A549 (cell line): ENCODE data around the gene OR51B2. TPM values are rescaled to one million over a fixed set of nuclear protein-coding genes. Genes with fewer than 3 reads are reported as not detected.
"Not testable (repeated sequence)": the region's sequence is repeated elsewhere in the genome, so short reads cannot be mapped to it uniquely, and the experiment has no call there.

Experiments
- ATAC-seq, 2 experiments: fragments of 200-7000 bp in 1 of 2; fragments of >200 bp in 1 of 2; cut with Nextera tagmentation in 1 of 2; cut with Tn5 transposase in 1 of 2; 3 replicates each; pipeline versions ENCODE4 v1.8.0 to v1.9.1; 2018 to 2020; ENCODE audit warnings: mild to moderate bottlenecking in 1 of 2, moderate library complexity in 1 of 2
- CTCF ChIA-PET: fragments of 300-600 bp; sonication (Branson Sonifier 250); formaldehyde crosslinking; extraction: SDS; loops from one replicate; lab custom pipeline; 2021; ENCODE audit warnings: antibody characterized with exemption, inconsistent platforms; lab: Yijun Ruan, JAX
- POLR2A ChIA-PET: fragments of 350-600 bp; formaldehyde crosslinking; extraction: SDS; loops from one replicate; lab custom pipeline; 2021; ENCODE audit warnings: antibody characterized with exemption, inconsistent platforms; lab: Yijun Ruan, JAX
- DNase-seq, 2 experiments: peaks; one replicate each; pipeline versions ENCODE4 v3.0.0 to v3.0.0-alpha.2; 2011 to 2016; ENCODE audit warnings: low read depth in 1 of 2, low spot score in 1 of 2
- FAIRE-seq: peaks from 2 replicates; lab custom pipeline; 2011; peaks lifted over from hg19 to GRCh38; lab: Jason Lieb, UNC
- H3K27ac ChIP-seq, 2 experiments: fragments of >200 bp; sonication (Bioruptor Twin); formaldehyde crosslinking; 3 replicates each; pipeline ENCODE4 v1.5.1; 2016 to 2017
- H3K4me1 ChIP-seq: fragments of >200 bp; sonication (Bioruptor Twin); formaldehyde crosslinking; 3 replicates; pipeline ENCODE4 v1.6.1; 2016
- H3K4me2 ChIP-seq: fragments of >200 bp; sonication (Bioruptor Twin); formaldehyde crosslinking; 3 replicates; pipeline ENCODE4 v1.6.1; 2016
- H3K4me3 ChIP-seq: fragments of >200 bp; sonication (Bioruptor Twin); formaldehyde crosslinking; 3 replicates; pipeline ENCODE4 v1.5.1; 2016
- H3K9me3 ChIP-seq: fragments of >200 bp; sonication (Bioruptor Twin); formaldehyde crosslinking; 3 replicates; pipeline ENCODE4 v1.6.1; 2016
- EHMT2 ChIP-seq: fragments of 200-600 bp; sonication (generic); IDR thresholded peaks from 2 replicates; pipeline ENCODE4 v1.6.1; 2016; ENCODE audit warnings: antibody characterized with exemption, low read depth, mild to moderate bottlenecking, moderate library complexity
- FOXS1 ChIP-seq: fragments of 250-450 bp; sonication (Bioruptor Pico); IDR thresholded peaks from 2 replicates; pipeline ENCODE4 v1.5.0; 2020; ENCODE audit warnings: mild to moderate bottlenecking, moderate library complexity
- GATA3 ChIP-seq: IDR thresholded peaks from 2 replicates; pipeline ENCODE4 v1.6.1; 2012; ENCODE audit warnings: borderline replicate concordance
- HEYL ChIP-seq: fragments of 250-450 bp; sonication (Bioruptor Pico); IDR thresholded peaks from 2 replicates; pipeline ENCODE4 v1.8.0; 2021; ENCODE audit warnings: mild to moderate bottlenecking, moderate library complexity
- HOXA7 ChIP-seq: fragments of 250-450 bp; sonication (Bioruptor Pico); IDR thresholded peaks from 2 replicates; pipeline ENCODE4 v1.5.0; 2020; ENCODE audit warnings: mild to moderate bottlenecking, moderate library complexity
- HOXB13 ChIP-seq: fragments of 250-450 bp; sonication (Bioruptor Pico); IDR thresholded peaks from 2 replicates; pipeline ENCODE4 v1.5.0; 2020; ENCODE audit warnings: low read depth, mild to moderate bottlenecking, moderate library complexity
- JUN ChIP-seq, 2 experiments: fragments of >200 bp; sonication (Bioruptor Twin); formaldehyde crosslinking; IDR thresholded peaks; 2 replicates in 1 of 2; 3 replicates in 1 of 2; pipeline ENCODE4 v1.6.1; 2016 to 2017
- MYC ChIP-seq: IDR thresholded peaks from 2 replicates; pipeline ENCODE4 v1.6.1; 2012; ENCODE audit warnings: mild to moderate bottlenecking, inconsistent platforms, low read length, improper control_type of control experiment, borderline replicate concordance
- NFE2L2 ChIP-seq: fragments of 150-350 bp; conservative IDR thresholded peaks from 2 replicates; pipeline ENCODE4 v1.6.1; 2014; ENCODE audit warnings: low read length
- NPAS2 ChIP-seq: fragments of 250-450 bp; sonication (Bioruptor Pico); IDR thresholded peaks from 2 replicates; pipeline ENCODE4 v1.8.0; 2022; ENCODE audit warnings: mild to moderate bottlenecking, moderate library complexity, borderline replicate concordance
- POLR2A ChIP-seq: IDR thresholded peaks from 2 replicates; pipeline ENCODE4 v1.6.1; 2012; ENCODE audit warnings: mild to moderate bottlenecking, low read length
- RAD21 ChIP-seq, 2 experiments: fragments of >200 bp in 1 of 2; sonication (Bioruptor Twin) in 1 of 2; formaldehyde crosslinking in 1 of 2; IDR thresholded peaks in 1 of 2; conservative IDR thresholded peaks in 1 of 2; 2 replicates in 1 of 2; 3 replicates in 1 of 2; pipeline ENCODE4 v1.6.1; 2012 to 2018; ENCODE audit warnings: inconsistent platforms in 1 of 2
- RCOR1 ChIP-seq: fragments of 150-350 bp; IDR thresholded peaks from 2 replicates; pipeline ENCODE4 v1.6.1; 2014; ENCODE audit warnings: antibody characterized with exemption, low read length, low read depth
- SMC3 ChIP-seq: fragments of >200 bp; sonication (Bioruptor Twin); formaldehyde crosslinking; IDR thresholded peaks from 3 replicates; pipeline ENCODE4 v1.6.1; 2018; ENCODE audit warnings: inconsistent platforms
- SREBF2 ChIP-seq: fragments of 450-650 bp; IDR thresholded peaks from 2 replicates; pipeline ENCODE4 v1.6.1; 2014; ENCODE audit warnings: mild to moderate bottlenecking, moderate library complexity
- TP53 ChIP-seq: fragments of 250-450 bp; sonication (Bioruptor Pico); IDR thresholded peaks from 2 replicates; pipeline ENCODE4 v1.5.0; 2021; ENCODE audit warnings: mild to moderate bottlenecking, moderate library complexity
- ZC3H11A ChIP-seq: fragments of 450-650 bp; IDR thresholded peaks from 2 replicates; pipeline ENCODE4 v1.6.1; 2014; ENCODE audit warnings: antibody characterized with exemption, mild to moderate bottlenecking
- WGBS: methylation state at CpG from one replicate; pipeline ENCODE4 v1.1.6; 2017; ENCODE audit errors: missing lambda C conversion rate; 5-methylcytosine and 5-hydroxymethylcytosine counted together
- polyA plus RNA-seq, 4 experiments: library from polyadenylated mRNA; depleted of rRNA in 3 of 4; stranded (reverse); fragments of >200 nt; fragmentation: RNase III in 1 of 4; extraction: RNeasy Plus Mini Kit Qiagen cat#74134 plus additional on column Dnase treatment in 1 of 4; gene quantifications; 2 replicates in 3 of 4; 3 replicates in 1 of 4; pipeline ENCODE4 v1.2.3, GENCODE V29; 2011 to 2017
- TF ChIP-seq, protein P1 (sequence below): IDR thresholded peaks from 2 replicates; pipeline ENCODE4 v1.6.1; 2012
- TF ChIP-seq, protein P2 (sequence below): fragments of >200 bp; sonication (Bioruptor Twin); formaldehyde crosslinking; IDR thresholded peaks from 3 replicates; pipeline ENCODE4 v1.5.1; 2016
- TF ChIP-seq, protein P3 (sequence below): fragments of 250-450 bp; sonication (Bioruptor Pico); IDR thresholded peaks from 2 replicates; pipeline ENCODE4 v1.5.0; 2021; ENCODE audit warnings: mild to moderate bottlenecking, moderate library complexity, borderline replicate concordance

The OR51B2 gene
- polyA plus RNA-seq, 2 of the 4 experiments (the other 2 are of a cell fraction): not detected

DNA sequence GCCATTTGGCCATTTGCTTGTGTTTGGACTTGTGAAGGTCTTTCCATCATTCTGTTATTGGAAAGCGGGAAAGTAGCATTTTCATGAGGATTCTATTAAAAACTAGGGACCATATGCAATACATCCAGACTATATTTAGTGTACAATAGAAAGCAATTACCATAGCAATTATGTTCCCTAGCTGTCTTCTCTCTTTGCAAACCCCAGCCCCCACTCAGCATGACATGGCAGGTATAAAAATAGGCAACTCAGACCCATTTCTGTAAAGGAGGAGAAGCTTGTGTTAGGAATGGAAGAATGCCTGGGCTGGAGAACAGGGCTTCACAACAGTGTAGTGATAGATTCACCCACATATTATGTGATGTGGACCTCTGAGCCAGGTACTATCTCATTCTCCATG is 39.6 kb upstream of the OR51B2 start:
- Histone ChIP-seq H3K9me3 (no peaks in the 10 kb centered on the region), H3K4me2 (no peak overlapping the region), H3K4me3 (no peak overlapping the region), H3K27ac (no peak overlapping the region), H3K4me1 (no peaks in the 10 kb centered on the region)
- no peak for FAIRE-seq
- no peak for ATAC-seq
- WGBS: 15% methylated on average over 1 of the region's 1 CpG
- ChIA-PET POLR2A (no interaction called here), CTCF (interaction anchor here (0.6 to 0.8 kb wide), 3 partner anchors 17 to 812 kb away, joined by 3 read pairs; no protein-coding TSS in a partner anchor)
- TF ChIP-seq SREBF2: no peak
- TF ChIP-seq, protein P1, sequence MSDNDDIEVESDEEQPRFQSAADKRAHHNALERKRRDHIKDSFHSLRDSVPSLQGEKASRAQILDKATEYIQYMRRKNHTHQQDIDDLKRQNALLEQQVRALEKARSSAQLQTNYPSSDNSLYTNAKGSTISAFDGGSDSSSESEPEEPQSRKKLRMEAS: no peak
- TF ChIP-seq NFE2L2: no peak
- TF ChIP-seq FOXS1: no peak
- TF ChIP-seq RAD21 (conservative IDR thresholded peaks at IDR 0.05 in 1 of 2, IDR thresholded peaks at IDR 0.05 in 1 of 2): no peak
- no peak for TF ChIP-seq GATA3
- no peak for TF ChIP-seq RCOR1
- TF ChIP-seq ZC3H11A: no peak
- TF ChIP-seq HEYL (CRISPR knock-in tag): no peak
- no peak for TF ChIP-seq JUN (IDR thresholded peaks at IDR 0.05)
- no peak for TF ChIP-seq MYC
- no peak for TF ChIP-seq POLR2A
- TF ChIP-seq EHMT2: no peak
- no peak for TF ChIP-seq HOXA7
- TF ChIP-seq, protein P2, sequence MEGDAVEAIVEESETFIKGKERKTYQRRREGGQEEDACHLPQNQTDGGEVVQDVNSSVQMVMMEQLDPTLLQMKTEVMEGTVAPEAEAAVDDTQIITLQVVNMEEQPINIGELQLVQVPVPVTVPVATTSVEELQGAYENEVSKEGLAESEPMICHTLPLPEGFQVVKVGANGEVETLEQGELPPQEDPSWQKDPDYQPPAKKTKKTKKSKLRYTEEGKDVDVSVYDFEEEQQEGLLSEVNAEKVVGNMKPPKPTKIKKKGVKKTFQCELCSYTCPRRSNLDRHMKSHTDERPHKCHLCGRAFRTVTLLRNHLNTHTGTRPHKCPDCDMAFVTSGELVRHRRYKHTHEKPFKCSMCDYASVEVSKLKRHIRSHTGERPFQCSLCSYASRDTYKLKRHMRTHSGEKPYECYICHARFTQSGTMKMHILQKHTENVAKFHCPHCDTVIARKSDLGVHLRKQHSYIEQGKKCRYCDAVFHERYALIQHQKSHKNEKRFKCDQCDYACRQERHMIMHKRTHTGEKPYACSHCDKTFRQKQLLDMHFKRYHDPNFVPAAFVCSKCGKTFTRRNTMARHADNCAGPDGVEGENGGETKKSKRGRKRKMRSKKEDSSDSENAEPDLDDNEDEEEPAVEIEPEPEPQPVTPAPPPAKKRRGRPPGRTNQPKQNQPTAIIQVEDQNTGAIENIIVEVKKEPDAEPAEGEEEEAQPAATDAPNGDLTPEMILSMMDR: no peak
- TF ChIP-seq SMC3: no peak
- no peak for TF ChIP-seq HOXB13 (CRISPR knock-in tag)
- TF ChIP-seq TP53: no peak
- no peak for TF ChIP-seq NPAS2 (CRISPR knock-in tag)
- TF ChIP-seq, protein P3, sequence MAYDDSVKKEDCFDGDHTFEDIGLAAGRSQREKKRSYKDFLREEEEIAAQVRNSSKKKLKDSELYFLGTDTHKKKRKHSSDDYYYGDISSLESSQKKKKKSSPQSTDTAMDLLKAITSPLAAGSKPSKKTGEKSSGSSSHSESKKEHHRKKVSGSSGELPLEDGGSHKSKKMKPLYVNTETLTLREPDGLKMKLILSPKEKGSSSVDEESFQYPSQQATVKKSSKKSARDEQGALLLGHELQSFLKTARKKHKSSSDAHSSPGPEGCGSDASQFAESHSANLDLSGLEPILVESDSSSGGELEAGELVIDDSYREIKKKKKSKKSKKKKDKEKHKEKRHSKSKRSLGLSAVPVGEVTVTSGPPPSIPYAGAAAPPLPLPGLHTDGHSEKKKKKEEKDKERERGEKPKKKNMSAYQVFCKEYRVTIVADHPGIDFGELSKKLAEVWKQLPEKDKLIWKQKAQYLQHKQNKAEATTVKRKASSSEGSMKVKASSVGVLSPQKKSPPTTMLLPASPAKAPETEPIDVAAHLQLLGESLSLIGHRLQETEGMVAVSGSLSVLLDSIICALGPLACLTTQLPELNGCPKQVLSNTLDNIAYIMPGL (CRISPR knock-in tag): no peak
- no peak for DNase-seq

DNA sequence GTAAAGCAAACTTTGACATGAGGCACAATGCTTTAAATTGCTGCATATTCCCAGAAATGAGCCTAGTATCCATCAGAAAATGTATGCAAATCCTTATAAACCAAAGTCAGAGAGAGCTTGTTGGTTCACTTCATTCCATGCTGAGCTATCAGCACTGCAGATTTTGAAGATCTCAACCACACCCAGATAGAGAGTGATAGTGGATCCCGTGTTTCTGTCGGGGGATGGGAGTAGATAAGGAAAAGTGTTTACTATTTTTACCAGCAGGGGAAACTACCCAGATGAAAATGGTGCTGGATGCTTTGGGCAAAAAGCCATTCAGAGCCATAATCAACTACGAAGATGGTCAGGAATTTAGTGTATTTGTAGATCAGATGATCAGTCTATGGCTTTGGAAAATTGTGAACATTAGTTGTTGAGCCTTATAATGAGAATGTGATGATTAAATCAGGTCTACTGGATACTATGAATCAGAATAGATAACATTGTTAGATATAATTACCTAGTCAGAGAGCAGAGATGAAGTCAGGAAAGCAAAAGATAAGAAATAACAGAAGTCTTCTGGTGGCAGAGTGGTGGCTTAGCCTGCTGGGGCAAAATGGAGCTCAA is 38.0 kb upstream of the OR51B2 start:
- WGBS: 0% methylated on average over 3 of the region's 3 CpGs
- Histone ChIP-seq H3K4me3 (no peak overlapping the region), H3K27ac (no peak overlapping the region), H3K9me3 (no peaks in the 10 kb centered on the region), H3K4me1 (no peaks in the 10 kb centered on the region), H3K4me2 (no peak overlapping the region)
- no peak for TF ChIP-seq RCOR1
- TF ChIP-seq SREBF2: no peak
- FAIRE-seq: no peak
- DNase-seq: no peak
- ATAC-seq: no peak
- ChIA-PET POLR2A (no interaction called here), CTCF (no interaction called here)

DNA sequence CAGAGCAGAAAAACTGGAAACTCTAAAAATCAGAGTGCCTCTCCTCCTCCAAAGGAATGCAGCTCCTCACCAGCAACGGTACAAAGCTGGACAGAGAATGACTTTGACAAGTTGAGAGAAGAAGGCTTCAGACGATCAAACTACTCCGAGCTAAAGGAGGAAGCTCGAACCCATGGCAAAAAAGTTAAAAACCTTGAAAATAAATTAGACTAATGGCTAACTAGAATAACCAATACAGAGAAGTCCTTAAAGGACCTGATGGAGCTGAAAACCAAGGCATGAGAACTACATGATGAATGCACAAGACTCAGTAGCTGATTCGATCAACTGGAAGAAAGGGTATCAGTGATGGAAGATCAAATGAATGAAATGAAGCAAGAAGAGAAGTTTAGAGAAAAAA is 31.9 kb upstream of the OR51B2 start:
- WGBS: 9% methylated on average over 5 of the region's 5 CpGs
- FAIRE-seq: not testable (repeated sequence)

More for the DNA sequence above, 31.9 kb upstream of the OR51B2 start:
- DNase-seq, H3K9me3 ChIP-seq, ATAC-seq, H3K4me2 ChIP-seq, H3K4me3 ChIP-seq, H3K4me1 ChIP-seq, POLR2A ChIA-PET, H3K27ac ChIP-seq, CTCF ChIA-PET: not testable (repeated sequence)
